Fibroblast of pulmonary artery (primary cell): Measurements from ENCODE around the gene SLC35E1.

Experiments
- DNase-seq: peaks from one replicate; pipeline ENCODE4 v3.0.0-alpha.2; 2010; ENCODE audit warnings: low read depth
- H3K4me3 ChIP-seq: replicated peaks from 2 replicates; pipeline ENCODE4 v1.5.1; 2011; ENCODE audit warnings: low read depth, mild to moderate bottlenecking, control low read depth, low read length, moderate library complexity
- TF ChIP-seq, protein P1 (sequence below): IDR thresholded peaks from 2 replicates; pipeline ENCODE4 v1.5.1; 2011; ENCODE audit warnings: mild to moderate bottlenecking, control low read depth, low read length, inconsistent platforms; ENCODE audit errors: missing control alignments

The SLC35E1 gene

DNA sequence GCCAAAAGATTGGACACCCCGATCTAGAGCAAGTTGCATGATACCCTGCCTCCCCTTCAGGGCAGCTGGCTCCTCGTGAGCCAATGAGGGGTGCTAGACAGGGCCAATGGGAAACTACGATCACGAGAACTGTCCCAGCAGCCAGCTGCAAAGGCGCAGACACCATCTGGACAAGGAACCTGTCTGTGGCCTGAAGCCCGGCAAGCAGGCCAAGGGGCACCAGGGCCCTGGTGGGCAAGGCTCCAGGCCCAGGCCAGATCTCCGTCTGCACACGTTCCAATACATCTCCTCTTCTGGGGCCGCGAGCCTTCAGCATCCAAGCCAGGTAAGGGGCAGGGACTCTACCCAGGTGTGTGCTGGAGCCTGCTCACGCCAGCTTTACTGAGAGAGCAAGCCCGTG, 35.6 kb upstream of the SLC35E1 start:
- DNase-seq = no peak
- H3K4me3 ChIP-seq = no peak overlapping the region
- TF ChIP-seq, protein P1, sequence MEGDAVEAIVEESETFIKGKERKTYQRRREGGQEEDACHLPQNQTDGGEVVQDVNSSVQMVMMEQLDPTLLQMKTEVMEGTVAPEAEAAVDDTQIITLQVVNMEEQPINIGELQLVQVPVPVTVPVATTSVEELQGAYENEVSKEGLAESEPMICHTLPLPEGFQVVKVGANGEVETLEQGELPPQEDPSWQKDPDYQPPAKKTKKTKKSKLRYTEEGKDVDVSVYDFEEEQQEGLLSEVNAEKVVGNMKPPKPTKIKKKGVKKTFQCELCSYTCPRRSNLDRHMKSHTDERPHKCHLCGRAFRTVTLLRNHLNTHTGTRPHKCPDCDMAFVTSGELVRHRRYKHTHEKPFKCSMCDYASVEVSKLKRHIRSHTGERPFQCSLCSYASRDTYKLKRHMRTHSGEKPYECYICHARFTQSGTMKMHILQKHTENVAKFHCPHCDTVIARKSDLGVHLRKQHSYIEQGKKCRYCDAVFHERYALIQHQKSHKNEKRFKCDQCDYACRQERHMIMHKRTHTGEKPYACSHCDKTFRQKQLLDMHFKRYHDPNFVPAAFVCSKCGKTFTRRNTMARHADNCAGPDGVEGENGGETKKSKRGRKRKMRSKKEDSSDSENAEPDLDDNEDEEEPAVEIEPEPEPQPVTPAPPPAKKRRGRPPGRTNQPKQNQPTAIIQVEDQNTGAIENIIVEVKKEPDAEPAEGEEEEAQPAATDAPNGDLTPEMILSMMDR = no peak

DNA sequence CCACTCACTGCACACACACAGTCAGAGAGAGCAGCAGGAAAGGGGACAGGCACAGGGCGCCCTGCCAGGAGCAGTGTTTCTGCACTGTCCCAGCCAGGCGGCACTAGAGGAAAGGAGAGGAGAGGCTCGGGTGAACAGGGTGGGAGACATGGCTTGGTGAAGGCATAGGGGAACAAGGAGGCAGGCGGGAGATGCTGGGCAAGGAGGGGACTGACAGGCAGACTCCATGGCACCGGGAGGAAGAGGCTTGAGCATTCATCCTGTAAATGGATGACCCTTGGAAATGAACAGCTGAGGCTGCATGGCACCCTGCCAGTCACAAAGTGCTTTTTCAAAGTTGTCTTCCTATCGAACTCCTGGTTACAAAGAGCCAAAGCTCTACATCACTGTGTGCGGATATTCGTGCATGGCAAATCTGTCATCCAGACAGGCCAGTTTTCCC, 33.4 kb upstream of the SLC35E1 start:
- no peak for DNase-seq

DNA sequence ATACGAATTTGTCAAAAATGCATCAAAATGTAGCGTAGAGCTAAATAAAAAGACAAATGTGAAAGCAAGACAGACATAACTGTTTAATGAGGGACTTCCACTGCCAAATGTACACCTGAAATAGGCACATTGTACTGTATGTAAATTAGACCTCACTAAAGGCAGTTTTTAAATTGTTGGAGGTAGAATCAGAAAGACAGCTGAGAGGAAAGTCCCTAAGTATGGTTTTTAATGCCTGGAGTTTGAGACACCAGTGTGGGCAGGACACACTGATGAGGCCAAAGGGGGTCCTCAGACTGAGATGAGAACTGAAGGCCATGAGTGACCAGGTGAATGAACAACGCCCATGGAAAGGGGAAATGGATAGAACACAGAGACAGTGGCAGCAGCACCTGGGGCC, 32.9 kb upstream of the SLC35E1 start:
- TF ChIP-seq, protein P1 = no peak
- no peak for DNase-seq
- no peak overlapping the region for H3K4me3 ChIP-seq

More for the DNA sequence above, 33.4 kb upstream of the SLC35E1 start:
- no peak overlapping the region for H3K4me3 ChIP-seq
- TF ChIP-seq, protein P1 = no peak

DNA sequence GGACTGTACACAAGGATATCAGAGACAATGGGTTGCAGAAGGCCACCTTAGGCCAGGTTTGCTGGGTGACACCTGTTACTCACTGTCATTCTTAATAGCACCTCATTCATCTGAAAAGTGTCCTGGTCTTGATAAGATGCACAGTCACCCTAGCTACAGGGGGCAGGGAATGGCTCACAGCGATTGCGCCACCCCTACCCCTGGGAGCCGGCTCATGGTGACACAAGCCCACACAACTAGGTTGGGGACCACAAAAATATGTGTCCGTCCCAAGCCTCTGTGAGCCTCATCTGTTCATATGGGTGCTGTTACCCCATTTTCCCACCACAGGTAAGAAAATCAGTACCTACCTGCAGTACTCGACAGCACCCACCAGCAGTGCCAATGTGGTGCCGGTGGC, 32.4 kb upstream of the SLC35E1 start:
- no peak for DNase-seq
- TF ChIP-seq, protein P1 = no peak
- no peak overlapping the region for H3K4me3 ChIP-seq

DNA sequence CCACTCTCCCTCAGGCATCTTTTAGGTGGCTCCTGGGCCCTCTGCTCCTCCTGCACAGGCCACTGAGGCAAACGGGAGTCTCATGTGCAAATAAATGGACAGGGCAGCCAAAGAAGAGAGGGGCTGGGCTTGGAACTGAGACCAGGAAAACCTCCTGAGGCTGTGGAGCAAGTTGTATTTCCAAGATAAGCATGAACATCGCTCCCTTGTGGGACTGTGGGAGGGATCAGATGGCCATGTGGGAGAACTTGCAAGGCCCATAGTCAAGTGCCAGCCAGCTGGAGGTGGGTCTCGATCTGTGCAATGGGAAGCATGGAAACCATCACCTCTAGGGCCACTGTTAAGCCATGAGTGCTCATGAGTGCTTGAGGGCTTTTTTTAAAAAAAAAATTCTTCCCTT, 30.9 kb upstream of the SLC35E1 start:
- TF ChIP-seq, protein P1 = no peak
- H3K4me3 ChIP-seq = no peak overlapping the region
- DNase-seq = no peak

DNA sequence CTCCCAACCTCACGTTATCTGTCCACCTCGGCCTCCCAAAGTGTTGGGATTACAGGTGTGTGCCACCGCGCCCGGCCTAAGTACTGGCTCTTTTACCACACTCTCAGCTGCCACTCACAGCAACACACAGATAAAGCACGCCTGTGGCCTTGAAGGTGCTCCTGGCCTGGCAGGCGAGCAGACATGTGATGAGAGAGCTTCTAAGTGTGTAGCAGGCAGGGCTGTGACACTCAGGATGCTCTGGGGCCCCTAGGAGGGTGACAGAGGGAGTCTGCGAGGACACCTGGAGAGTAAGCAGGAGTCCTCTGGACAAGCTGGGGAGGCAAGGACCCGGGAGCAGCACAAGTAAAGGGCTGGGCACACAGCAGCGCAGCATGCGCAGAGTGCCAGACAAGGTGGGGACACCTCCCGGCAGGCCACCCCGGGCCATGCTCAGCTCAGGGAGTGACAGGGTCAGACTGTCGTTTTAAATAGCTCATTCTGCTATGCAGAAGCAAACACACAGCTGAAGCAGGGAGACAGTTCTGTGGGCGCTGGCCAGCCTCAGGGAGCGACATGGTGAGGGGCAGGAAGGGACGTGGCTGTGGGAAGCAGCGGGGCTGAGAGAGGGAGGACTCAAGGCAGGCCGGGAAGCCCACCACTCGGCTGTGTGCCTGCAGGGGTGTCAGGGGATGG, 29.3 kb upstream of the SLC35E1 start:
- no peak overlapping the region for H3K4me3 ChIP-seq
- TF ChIP-seq, protein P1 = no peak

DNA sequence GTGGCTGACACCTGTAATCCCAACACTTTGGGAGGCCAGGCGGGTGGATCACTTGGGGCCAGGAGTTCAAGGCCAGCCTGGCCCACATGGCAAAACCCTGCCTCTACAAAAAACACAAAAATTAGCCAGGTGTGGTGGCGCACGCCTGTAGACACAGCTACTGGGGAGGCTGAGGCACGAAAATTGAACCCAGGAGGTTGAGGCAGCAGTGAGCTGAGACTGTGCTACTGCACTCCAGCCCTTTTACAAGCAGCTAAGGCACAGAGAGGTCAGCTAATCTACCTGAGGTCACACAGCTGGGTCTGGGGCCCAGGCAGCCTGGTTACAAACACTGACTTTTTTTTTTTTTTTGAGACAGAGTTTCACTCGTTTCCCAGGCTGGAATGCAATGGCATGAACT, 28.6 kb upstream of the SLC35E1 start:
- DNase-seq = no peak
- TF ChIP-seq, protein P1 = no peak

More for the DNA sequence above, 29.3 kb upstream of the SLC35E1 start:
- no peak for DNase-seq

More for the DNA sequence above, 28.6 kb upstream of the SLC35E1 start:
- H3K4me3 ChIP-seq = no peak overlapping the region
